Psoas muscle (tissue), 8 donors: ENCODE measurements around the gene DRD4. TPM values are rescaled to one million over a fixed set of nuclear protein-coding genes. Genes with fewer than 3 reads are reported as not detected.

Experiments used
- ATAC-seq, 4 donors: fragments of 200-7000 bp; cut with Tn5 transposase; one replicate each; pipeline ENCODE4 v1.9.1; 2020; ENCODE audit warnings: moderate library complexity in 3 of 4, mild to moderate bottlenecking in 2 of 4
- DNase-seq, 2 donors: peaks; one replicate each; pipeline ENCODE4 v3.0.0-alpha.2; 2020
- H3K27ac ChIP-seq: fragments of 200-600 bp; one replicate; pipeline ENCODE4 v1.8.0; 2022
- H3K27me3 ChIP-seq, 3 donors: fragments of 200-600 bp in 1 of 3; one replicate each; pipeline versions ENCODE4 v1.6.1 to v1.8.0; 2013 to 2022; ENCODE audit warnings: low read length in 2 of 3, mild to moderate bottlenecking in 2 of 3, moderate library complexity in 1 of 3; ENCODE audit not compliant: insufficient read depth in 3 of 3
- H3K36me3 ChIP-seq, 2 donors: fragments of 200-600 bp in 1 of 2; one replicate each; pipeline versions ENCODE4 v1.6.1 to v1.8.0; 2013 to 2022; ENCODE audit warnings: low read depth in 1 of 2, mild to moderate bottlenecking in 1 of 2, moderate library complexity in 1 of 2; ENCODE audit not compliant: insufficient read depth in 1 of 2
- H3K4me1 ChIP-seq: fragments of 200-600 bp; one replicate; pipeline ENCODE4 v1.8.0; 2022
- H3K4me3 ChIP-seq: fragments of 200-600 bp; one replicate; pipeline ENCODE4 v1.8.0; 2022; ENCODE audit warnings: mild to moderate bottlenecking
- H3K9me3 ChIP-seq: fragments of 200-600 bp; one replicate; pipeline ENCODE4 v1.8.0; 2022
- WGBS, 3 donors: extraction: QIAGEN DNeasy Blood & Tissue Kit; methylation state at CpG; one replicate each; pipeline versions ENCODE4 v1.1.6 to v1.1.7; 2013; 5-methylcytosine and 5-hydroxymethylcytosine counted together
- intact Hi-C, 2 donors: fragments of 100-400 bp; cut with DNase I; formaldehyde crosslinking; loops; one replicate each; pipeline versions ENCODE4 v1.11.0 to v1.14.2; 2022
- polyA plus RNA-seq, 3 donors: library from polyadenylated mRNA; stranded (reverse); fragments of 200-250 nt; gene quantifications; one replicate each; pipeline ENCODE4 v1.2.3, GENCODE V29; 2013
- total RNA-seq, 4 donors: library from RNA; stranded (reverse); fragmentation: NEBNext Ultra II Directional in 2 of 4; extraction: Animal tissue kit (Norgen Biotek cat#: 25700) in 2 of 4; gene quantifications; one replicate each; pipeline versions ENCODE4 v1.2.1 to v1.2.4, GENCODE V29; 2021 to 2023
- TF ChIP-seq, protein P1 (sequence below): fragments of 200-600 bp; IDR thresholded peaks from one replicate; pipeline ENCODE4 v1.8.0; 2022; ENCODE audit warnings: antibody characterized with exemption
- donor health status: healthy with polysubstance abuse.
- donor health status: DM: no; HTN: no; CAD: no; lungs with moderate emphysema.
- donor health status: Bipolar disorder and iron deficiency.
- donor health status: healthy.
- donor health status: DM: yes; HTN: yes; CAD: no.
- donor health status: DM: no; HTN: no; CAD: no.
- donor health status: DM: no; HTN: no; CAD: no.
- donor health status: DM: yes; HTN: yes; CAD: no.

Gene DRD4
- total and polyA plus RNA-seq, 7 donors = 0.14 to 1.2 (median 0.55) TPM; not detected in 2

DNA sequence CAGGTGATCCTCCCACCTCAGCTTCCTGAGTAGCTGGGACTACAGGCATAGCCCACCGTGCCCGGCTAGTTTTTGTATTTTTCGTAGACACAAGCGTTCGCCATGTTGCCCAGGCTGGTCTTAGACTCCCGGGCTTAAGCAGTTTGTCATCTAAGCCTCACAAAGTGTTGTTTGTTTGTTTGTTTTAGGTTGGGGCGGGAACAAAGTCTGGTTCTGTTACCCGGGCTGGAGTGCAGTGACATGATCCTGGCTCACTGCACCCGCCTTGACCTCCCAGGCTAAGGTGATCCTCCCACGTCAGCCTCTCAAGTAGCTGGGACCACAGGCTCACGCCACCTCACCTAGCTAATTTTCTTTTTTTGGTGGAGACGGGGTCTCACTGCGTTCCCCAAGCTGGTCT lies 33.9 kb upstream of the DRD4 start:
- no peak overlapping the region for H3K27ac ChIP-seq
- TF ChIP-seq, protein P1, sequence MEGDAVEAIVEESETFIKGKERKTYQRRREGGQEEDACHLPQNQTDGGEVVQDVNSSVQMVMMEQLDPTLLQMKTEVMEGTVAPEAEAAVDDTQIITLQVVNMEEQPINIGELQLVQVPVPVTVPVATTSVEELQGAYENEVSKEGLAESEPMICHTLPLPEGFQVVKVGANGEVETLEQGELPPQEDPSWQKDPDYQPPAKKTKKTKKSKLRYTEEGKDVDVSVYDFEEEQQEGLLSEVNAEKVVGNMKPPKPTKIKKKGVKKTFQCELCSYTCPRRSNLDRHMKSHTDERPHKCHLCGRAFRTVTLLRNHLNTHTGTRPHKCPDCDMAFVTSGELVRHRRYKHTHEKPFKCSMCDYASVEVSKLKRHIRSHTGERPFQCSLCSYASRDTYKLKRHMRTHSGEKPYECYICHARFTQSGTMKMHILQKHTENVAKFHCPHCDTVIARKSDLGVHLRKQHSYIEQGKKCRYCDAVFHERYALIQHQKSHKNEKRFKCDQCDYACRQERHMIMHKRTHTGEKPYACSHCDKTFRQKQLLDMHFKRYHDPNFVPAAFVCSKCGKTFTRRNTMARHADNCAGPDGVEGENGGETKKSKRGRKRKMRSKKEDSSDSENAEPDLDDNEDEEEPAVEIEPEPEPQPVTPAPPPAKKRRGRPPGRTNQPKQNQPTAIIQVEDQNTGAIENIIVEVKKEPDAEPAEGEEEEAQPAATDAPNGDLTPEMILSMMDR = no peak
- ATAC-seq (no peak), DNase-seq (no peak)
- no peaks in the 10 kb centered on the region for H3K4me1 ChIP-seq
- no peaks in the 10 kb centered on the region for H3K27me3 ChIP-seq
- peaks cover 12 to 99% of the 10 kb centered on the region in 2 donors for H3K36me3 ChIP-seq
- 89 to 91% (median 91%) methylated on average over 13 of the region's 13 CpGs for WGBS, 3 donors
- no peaks in the 10 kb centered on the region for H3K9me3 ChIP-seq
- no peak overlapping the region for H3K4me3 ChIP-seq
- intact Hi-C loops = no loop called here

DNA sequence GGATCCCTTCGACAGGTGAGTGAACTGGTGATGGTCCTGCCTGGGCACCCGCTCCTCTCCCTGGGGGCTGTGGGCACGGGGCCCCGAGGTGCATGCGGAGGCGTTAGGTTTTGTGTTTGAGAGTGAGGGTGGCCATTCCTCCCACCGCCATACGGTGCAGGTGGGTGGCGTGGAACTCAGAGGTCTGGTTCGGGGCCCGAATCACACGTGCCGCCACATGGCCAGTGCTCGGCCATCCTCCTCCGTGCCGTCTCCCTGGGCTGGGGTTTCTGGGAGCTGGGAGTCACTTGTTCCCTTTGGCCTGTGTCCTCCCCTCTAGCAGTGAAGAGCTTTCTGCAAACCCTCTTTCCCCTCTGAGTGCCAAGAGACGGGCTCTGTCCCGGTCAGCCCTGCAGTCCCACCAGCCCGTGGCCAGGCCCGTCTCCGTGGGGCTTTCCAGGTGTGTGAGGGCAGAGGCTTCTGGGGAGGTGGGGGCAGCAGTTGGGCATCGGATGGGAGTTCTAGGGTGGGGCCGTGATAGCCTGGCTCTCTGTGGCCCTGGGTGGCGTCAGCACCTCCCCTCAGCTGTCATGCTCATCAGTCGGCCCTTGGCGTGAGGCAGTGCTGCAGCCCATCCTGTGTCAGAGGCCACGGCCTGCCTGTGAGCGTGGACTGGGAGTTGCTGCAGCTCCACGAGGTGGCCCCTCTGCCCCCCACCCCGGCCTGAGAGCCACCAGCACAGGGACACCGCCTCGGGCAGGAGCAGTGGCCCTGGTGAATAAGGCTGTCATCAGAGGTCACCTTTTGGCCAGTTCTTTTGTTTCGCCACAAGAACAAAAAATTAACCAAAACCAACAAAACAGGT lies 31.6 kb upstream of the DRD4 start:
- peaks cover 7 to 99% of the 10 kb centered on the region in 2 donors for H3K36me3 ChIP-seq

DNA sequence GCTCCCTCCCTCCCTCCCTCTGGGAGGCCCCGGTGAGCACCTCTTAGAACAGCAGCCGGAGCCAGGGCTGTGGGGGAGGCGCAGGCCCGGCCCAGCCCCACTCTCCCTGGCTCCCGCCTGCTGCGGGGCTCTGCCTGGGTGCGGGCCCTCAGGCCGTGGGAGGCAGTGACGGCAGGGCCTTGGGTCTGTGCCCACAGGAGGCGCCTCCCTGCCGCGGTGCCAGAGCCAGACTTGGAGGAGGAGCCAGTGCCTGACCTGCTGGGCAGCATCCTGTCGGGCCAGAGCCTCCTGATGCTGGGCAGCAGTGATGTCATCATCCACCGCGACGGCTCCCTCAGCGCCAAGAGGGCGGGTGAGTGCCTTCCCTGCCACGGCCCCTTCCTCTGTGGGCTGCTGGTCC lies 30.8 kb upstream of the DRD4 start:
- DNase-seq = no peak
- H3K27me3 ChIP-seq = no peaks in the 10 kb centered on the region
- no peaks in the 10 kb centered on the region for H3K9me3 ChIP-seq
- H3K36me3 ChIP-seq = peaks cover 12 to 99% of the 10 kb centered on the region in 2 donors
- ATAC-seq = peak; percentile 26 to 47 (median 32)
- no peaks in the 10 kb centered on the region for H3K4me1 ChIP-seq
- no peak overlapping the region for H3K27ac ChIP-seq
- TF ChIP-seq, protein P1 = no peak
- 62 to 79% (median 64%) methylated on average over 10 to 19 of the region's 19 CpGs for WGBS, 3 donors
- intact Hi-C loops = no loop called here
- no peak overlapping the region for H3K4me3 ChIP-seq

More for the DNA sequence above, 31.6 kb upstream of the DRD4 start:
- ATAC-seq = no peak
- no peaks in the 10 kb centered on the region for H3K4me1 ChIP-seq
- H3K4me3 ChIP-seq = no peak overlapping the region
- no peak for DNase-seq
- intact Hi-C loops = no loop called here
- 93 to 95% (median 93%) methylated on average over 30 to 33 of the region's 33 CpGs for WGBS, 3 donors
- H3K27ac ChIP-seq = no peak overlapping the region
- no peaks in the 10 kb centered on the region for H3K9me3 ChIP-seq
- TF ChIP-seq, protein P1 = no peak
- no peaks in the 10 kb centered on the region for H3K27me3 ChIP-seq

DNA sequence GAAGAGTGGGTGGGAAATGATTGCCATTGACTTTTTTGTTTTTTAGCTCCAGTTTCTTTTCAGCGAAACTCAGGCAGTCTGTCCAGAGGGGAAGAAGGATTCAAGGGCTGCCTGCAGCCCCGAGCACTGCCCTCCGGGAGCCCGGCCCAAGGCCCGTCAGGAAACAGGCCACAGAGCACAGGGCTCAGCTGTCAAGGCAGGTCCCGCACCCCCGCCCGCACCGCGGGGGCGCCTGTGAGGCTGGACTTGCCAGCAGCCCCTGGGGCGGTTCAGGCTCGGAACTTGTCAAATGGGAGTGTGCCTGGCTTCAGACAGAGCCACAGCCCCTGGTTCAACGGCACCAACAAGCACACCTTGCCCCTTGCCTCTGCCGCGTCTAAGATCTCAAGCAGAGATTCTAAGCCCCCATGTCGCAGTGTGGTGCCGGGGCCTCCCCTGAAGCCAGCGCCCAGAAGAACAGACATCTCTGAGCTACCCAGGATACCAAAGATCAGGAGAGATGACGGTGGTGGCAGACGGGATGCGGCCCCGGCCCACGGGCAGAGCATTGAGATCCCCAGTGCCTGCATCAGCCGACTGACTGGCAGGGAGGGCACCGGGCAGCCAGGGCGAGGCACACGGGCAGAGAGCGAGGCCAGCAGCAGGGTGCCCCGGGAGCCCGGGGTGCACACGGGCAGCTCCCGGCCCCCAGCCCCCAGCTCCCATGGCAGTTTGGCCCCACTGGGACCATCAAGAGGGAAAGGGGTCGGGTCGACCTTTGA lies 29.9 kb upstream of the DRD4 start:
- H3K9me3 ChIP-seq = no peaks in the 10 kb centered on the region
- TF ChIP-seq, protein P1 = no peak
- H3K27me3 ChIP-seq = no peaks in the 10 kb centered on the region
- WGBS, 3 donors = 89 to 93% (median 92%) methylated on average over 35 of the region's 35 CpGs
- H3K27ac ChIP-seq = no peak overlapping the region
- intact Hi-C loops = no loop called here
- H3K36me3 ChIP-seq = peaks cover 13 to 99% of the 10 kb centered on the region in 2 donors
- no peak for ATAC-seq
- H3K4me1 ChIP-seq = peaks cover 6% of the 10 kb centered on the region
- no peak overlapping the region for H3K4me3 ChIP-seq
- no peak for DNase-seq
